Measurements from ENCODE around the gene RSU1.

DNA sequence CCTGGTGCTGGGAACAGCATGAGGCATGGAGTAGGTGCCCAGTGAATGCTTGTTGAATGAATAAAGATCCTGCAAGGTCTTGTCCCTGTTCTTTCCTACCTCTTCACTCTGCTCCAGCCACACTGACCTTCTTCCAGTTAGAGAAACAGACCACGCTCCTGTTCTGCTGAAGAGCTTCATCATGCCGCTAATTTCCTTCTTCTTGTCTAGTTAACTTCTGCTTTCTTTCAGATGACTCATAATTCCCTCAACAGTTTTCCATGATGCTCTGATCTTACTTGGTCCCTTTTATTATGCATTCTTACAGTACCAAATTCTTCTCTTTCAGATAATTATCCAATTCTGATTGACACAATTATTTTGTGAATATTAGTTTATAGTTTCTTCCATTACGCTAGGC, 236.0 kb downstream of the RSU1 start:
- TF ChIP-seq, protein P1, sequence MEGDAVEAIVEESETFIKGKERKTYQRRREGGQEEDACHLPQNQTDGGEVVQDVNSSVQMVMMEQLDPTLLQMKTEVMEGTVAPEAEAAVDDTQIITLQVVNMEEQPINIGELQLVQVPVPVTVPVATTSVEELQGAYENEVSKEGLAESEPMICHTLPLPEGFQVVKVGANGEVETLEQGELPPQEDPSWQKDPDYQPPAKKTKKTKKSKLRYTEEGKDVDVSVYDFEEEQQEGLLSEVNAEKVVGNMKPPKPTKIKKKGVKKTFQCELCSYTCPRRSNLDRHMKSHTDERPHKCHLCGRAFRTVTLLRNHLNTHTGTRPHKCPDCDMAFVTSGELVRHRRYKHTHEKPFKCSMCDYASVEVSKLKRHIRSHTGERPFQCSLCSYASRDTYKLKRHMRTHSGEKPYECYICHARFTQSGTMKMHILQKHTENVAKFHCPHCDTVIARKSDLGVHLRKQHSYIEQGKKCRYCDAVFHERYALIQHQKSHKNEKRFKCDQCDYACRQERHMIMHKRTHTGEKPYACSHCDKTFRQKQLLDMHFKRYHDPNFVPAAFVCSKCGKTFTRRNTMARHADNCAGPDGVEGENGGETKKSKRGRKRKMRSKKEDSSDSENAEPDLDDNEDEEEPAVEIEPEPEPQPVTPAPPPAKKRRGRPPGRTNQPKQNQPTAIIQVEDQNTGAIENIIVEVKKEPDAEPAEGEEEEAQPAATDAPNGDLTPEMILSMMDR (optimal IDR thresholded peaks at IDR 0.05 in 1 of 3, IDR thresholded peaks at IDR 0.05 in 1 of 3, conservative IDR thresholded peaks at IDR 0.05 in 1 of 3; ENCODE audit: extremely low read depth in 1 of 3, insufficient read depth in 2 of 3, low read length in 3 of 3) = no peak
- no peak for TF ChIP-seq EZH2 (IDR thresholded peaks at IDR 0.05; ENCODE audit: low read length)
